ENCODE data around the gene BLMH.

DNA sequence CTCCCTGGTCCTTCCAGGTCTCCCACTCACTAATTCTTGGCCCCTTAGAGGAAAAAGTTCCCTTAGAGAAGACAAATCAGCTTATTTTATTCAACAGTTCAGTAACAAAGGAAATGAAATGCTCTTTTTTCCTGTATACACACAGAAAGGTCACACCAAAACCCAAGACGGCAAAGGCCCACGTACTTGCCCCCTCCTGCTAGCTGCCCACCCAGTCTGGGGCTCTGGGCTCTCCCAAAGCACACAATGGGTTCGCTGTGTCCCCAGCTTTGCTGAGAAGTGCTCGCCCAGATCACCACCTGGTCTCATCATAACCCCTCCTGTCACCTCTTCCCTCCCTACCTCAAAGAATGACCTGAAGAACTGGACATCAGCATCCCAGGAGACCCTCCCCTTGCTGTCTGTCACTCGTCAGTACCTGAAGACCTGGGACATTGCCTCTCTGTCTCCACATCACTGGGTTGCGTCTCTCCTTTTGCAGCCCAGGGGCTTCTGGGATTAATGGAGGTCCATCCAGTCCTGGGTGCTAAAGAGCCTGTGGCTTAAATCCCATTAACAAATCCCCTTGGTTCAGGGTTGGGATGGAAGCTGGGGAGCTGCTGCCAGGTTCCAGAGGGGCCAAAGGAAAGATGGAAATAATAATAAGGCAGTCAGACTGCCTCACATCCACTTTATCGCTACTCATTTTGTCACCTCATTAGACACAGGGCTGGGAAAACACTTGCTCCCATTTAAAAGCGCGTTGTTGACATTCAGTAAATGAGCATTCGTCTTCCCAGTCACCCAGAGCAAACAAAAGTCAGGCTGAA lies 59.5 kb downstream of the BLMH start:
- no peak for TF ChIP-seq CTCF (IDR thresholded peaks at IDR 0.05)
- no peak for TF ChIP-seq POLR2A (IDR thresholded peaks at IDR 0.05)

All from suprapubic skin (tissue), 3 donors.